ENCODE measurements around the gene HSDL1. TPM values are rescaled to one million over a fixed set of nuclear protein-coding genes. Genes with fewer than 3 reads are reported as not detected.
"Not testable (repeated sequence)": the region's sequence is repeated elsewhere in the genome, so short reads cannot be mapped to it uniquely, and the experiment has no call there.

HSDL1 gene
- polyA plus RNA-seq, 2 of the 4 experiments (the other 2 are of a cell fraction) = 17.9 to 24.9 TPM

- TF ChIP-seq REST (IDR thresholded peaks at IDR 0.05) (peak; percentile 97), ESRRA (IDR thresholded peaks at IDR 0.05; ENCODE audit: borderline replicate concordance, low read length) (no peak), MYC (IDR thresholded peaks at IDR 0.05; ENCODE audit: borderline replicate concordance, low read length) (peak; percentile 76), EHMT2 (IDR thresholded peaks at IDR 0.05; ENCODE audit: low read depth) (no peak), PBX3 (IDR thresholded peaks at IDR 0.05) (0 out of 2 replicates have a peak, but pooled peaks have one; percentile 28), MAX (IDR thresholded peaks at IDR 0.05) (peak; percentile 62; the same call in 1 of the 2 replicates), BCL3 (IDR thresholded peaks at IDR 0.05) (peak; percentile 78)
These were observed 28.1 kb downstream of the HSDL1 start, which contains the start of gene MBTPS1 (continued) for GRCh38 chr16:84116720-84117493.

- ChIA-PET CTCF (interaction anchor here (0.5 to 4.4 kb wide), 19 partner anchors 9 to 855 kb away, joined by 3 to 19 read pairs (median 5); partner anchors contain the start of genes DNAAF1, HSDL1 and TAF1C), POLR2A (interaction anchor here (0.5 to 1.5 kb wide), 15 partner anchors 9 to 303 kb away, joined by 3 to 10 read pairs (median 4); partner anchors contain the start of genes DNAAF1, HSDL1, OSGIN1 and TAF1C)
- peak overlapping the region; percentile 76 for H3K4me3 ChIP-seq
- H3K4me2 ChIP-seq = peak overlapping the region; percentile 84
- FAIRE-seq = no peak
- DNase-seq (ENCODE audit: low read depth in 1 of 2, low spot score in 1 of 2) = peak; percentile 19 to 36
- peak; percentile 20 to 42 for ATAC-seq
- WGBS (ENCODE audit: missing lambda C conversion rate) = under 1% methylated on average over 33 of the region's 57 CpGs
- TF ChIP-seq ELK1 (IDR thresholded peaks at IDR 0.05; ENCODE audit: low read depth, low read length) (no peak), REST (IDR thresholded peaks at IDR 0.05) (no peak), KDM5A (IDR thresholded peaks at IDR 0.05) (peak; percentile 22; the same call in 1 of the 2 replicates), PHF8 (IDR thresholded peaks at IDR 0.05; ENCODE audit: borderline replicate concordance, low read depth) (peak; percentile 42; the same call in 1 of the 2 replicates), CBX8 (IDR thresholded peaks at IDR 0.05) (no peak), SMC3 (IDR thresholded peaks at IDR 0.05) (0 out of 3 replicates have a peak, but pooled peaks have one; percentile 5), JUNB (IDR thresholded peaks at IDR 0.05) (no peak), USF2 (IDR thresholded peaks at IDR 0.05) (no peak)
- peaks cover 8% of the 10 kb centered on the region for H3K4me1 ChIP-seq
- peak overlapping the region; percentile 88 to 96 for H3K27ac ChIP-seq
- no peaks in the 10 kb centered on the region for H3K9me3 ChIP-seq
These were observed 28.9 kb downstream of the HSDL1 start for GRCh38 chr16:84115919-84116719.

GRCh38 chr16:84111949-84112348, 33.0 kb downstream of the HSDL1 start:
- not testable (repeated sequence) for FAIRE-seq; DNase-seq (ENCODE audit: low read depth in 1 of 2, low spot score in 1 of 2); ATAC-seq; H3K4me2 ChIP-seq; H3K4me1 ChIP-seq; H3K27ac ChIP-seq; H3K4me3 ChIP-seq; H3K9me3 ChIP-seq
- 97% methylated on average over 3 of the region's 3 CpGs for WGBS (ENCODE audit: missing lambda C conversion rate)
- CTCF ChIA-PET = interaction anchor here (0.7 to 3.4 kb wide), 3 partner anchors 25 to 63 kb away, joined by 3 to 15 read pairs (median 5); no protein-coding TSS in a partner anchor
- POLR2A ChIA-PET = interaction anchor here (0.7 kb wide), 1 partner anchor 33 kb away, joined by 3 read pairs; the partner anchor contains the start of gene HSDL1
